G401.6 (cell line): ENCODE data around the gene ANO4.
"Not testable (repeated sequence)": the region's sequence is repeated elsewhere in the genome, so short reads cannot be mapped to it uniquely, and the experiment has no call there.

ENCODE experiments used
- FAIRE-seq: peaks from 2 replicates; lab custom pipeline; 2012; peaks lifted over from hg19 to GRCh38; lab: Jason Lieb, UNC

ANO4 gene

DNA sequence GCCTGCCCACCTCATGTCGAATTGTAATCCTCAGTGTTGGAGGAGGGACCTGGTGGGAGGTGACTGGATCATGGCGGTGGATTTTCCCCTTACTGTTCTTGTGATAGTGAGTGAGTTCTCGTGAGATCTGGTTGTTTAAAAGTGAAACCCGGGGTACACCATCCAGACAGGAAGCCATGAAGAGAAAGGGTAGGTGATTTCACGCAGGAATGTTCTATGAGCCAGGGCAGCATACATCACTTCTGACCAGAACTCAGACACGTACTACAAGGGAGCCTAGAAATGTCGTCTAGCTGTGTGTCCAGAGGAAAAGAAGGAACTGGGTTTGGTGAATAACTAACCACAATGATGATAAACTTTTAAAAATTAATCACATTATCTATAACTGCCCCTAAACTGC is 80.6 kb downstream of the ANO4 start:
- no peak for FAIRE-seq

DNA sequence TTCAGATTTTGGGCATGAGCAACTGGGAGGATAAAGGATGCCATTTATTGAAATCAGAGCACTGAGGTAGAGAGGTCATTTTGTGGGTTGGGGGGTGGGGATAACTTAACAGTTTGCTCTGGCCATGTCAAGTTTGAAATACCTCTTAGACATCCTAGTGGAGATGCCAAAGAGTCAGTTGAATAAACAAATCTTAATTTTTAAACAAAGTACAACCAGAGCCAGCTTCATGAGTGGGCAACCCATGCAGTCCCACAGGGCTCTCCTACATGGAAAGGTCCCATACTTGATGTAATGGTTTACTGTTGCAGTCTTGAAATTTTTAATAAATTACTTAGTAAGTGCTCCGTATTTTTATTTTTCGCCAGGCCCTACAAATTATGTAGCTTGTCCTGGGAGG is 81.2 kb downstream of the ANO4 start:
- no peak for FAIRE-seq

GRCh38 chr12:100877776-100878175 is 83.2 kb downstream of the ANO4 start:
- FAIRE-seq: no peak

- FAIRE-seq: no peak
These were observed 100.6 kb downstream of the ANO4 start for GRCh38 chr12:100895192-100895591.

GRCh38 chr12:100896192-100896591 is 101.6 kb downstream of the ANO4 start:
- FAIRE-seq: no peak

DNA sequence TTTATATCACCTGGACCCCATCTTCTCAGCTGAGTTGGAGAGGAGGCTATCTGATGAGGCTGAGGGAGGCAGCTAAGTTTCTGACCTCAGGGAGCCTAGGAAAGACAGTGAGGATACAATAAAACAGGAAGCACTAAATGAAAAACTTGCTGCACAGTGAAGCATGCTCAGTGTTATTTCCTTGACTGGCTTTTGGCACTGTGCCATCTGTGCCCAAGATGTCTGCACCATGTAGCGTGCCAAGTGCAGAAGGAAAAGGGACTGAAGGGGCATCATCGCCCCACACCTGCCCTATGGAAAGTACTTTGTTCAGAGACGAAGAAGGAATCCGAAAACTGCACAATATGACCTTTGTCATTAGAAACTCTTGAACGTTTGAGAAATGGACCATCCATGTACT is 102.7 kb downstream of the ANO4 start:
- FAIRE-seq: no peak

DNA sequence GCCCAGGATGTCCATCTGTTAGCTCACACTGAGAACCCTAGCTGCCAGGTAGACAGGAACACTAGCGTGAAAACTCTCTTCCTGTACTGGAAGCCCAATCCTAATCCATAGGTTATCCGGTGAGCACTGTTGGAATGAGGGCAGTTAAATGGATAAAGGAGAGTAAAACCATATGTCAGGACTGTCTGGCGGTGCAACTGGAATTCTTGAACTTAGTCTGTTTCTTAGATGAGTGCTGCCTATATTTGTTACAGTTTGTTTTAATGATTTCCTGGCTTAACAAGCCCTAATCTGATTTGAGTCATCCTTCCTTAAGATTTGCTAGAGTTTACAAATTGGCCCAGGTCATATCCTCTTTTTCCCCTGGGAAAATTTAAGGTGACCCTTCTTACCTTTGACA is 104.7 kb downstream of the ANO4 start:
- no peak for FAIRE-seq

GRCh38 chr12:100900808-100901207 is 106.2 kb downstream of the ANO4 start:
- no peak for FAIRE-seq

- FAIRE-seq: no peak
These were observed 106.7 kb downstream of the ANO4 start for GRCh38 chr12:100901266-100901665.

DNA sequence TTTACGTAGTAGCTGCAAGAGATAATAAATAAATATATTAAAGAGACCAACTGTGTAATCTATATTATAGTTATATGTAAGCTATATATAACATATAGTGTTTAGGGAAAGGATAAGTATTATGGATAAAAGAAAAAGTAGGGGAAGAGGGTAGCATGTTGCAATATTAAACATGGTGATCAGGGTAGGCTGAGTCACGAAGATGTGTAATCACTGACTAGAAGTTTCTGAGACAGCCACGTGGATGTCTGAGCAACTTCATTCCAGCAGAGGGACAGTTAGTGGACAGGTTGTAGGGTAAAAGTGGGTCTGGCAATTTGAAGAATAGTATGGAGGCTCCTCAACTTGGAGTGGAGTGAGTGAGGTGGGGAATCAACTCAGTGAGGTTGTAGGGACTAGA is 109.7 kb downstream of the ANO4 start:
- FAIRE-seq: no peak

GRCh38 chr12:100908501-100908900 is 113.9 kb downstream of the ANO4 start:
- no peak for FAIRE-seq

DNA sequence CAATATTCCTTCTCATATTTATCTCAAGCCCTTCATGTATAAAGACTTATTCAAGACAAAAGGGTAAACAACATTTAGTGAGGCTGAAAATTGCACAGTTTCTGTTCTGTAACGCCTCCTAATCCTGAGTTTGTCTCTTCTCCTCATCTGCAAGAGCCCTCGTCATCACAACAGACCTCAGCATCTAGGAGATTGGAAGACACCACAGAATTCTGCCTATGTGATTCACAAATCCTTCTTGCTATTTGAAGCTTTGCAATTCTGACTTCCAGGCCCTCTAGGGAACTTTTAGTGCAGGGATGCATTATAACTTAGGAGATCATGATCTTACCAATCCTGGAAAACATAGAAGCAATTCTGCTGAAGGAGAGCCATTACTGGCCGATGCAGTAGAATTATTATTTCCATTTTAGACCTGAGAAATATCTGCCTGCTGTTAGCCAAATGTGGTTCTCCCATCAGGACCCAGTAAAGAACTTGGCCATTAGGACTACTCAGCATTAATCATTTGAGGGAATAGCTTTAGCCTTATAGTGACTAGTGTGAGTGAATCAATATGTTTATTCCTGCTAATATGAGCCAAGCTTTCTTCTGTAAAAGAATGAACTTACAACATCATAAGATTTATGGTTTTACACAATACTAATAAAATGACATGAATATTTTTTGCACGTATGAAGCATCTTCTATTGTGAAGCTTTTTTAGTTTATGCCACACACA is 119.5 kb downstream of the ANO4 start:
- FAIRE-seq: no peak

- peak; percentile 3 for FAIRE-seq
These were observed 124.5 kb downstream of the ANO4 start for GRCh38 chr12:100919116-100919515.

- FAIRE-seq: no peak
These were observed 125.9 kb downstream of the ANO4 start for GRCh38 chr12:100920493-100920892.

GRCh38 chr12:100926669-100927248 is 132.2 kb downstream of the ANO4 start:
- no peak for FAIRE-seq

DNA sequence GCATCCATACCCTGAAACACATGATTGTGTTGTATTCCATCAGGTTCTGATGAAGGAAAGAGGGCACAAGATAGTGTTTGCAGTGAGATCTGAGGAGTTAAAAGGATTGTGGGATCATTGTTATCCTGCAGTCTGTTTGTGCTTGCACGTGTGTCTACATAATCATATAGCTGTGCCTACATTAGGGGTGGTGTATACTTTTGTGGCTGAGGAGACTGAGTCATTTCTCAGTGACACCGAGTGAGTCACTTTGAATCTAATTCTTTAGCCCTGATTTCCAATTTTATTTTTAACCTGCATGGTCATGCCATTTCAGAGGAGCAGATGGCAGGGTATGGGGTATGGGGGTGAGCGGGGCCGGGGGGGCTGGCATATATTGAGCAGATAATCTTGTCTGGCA is 133.2 kb downstream of the ANO4 start:
- FAIRE-seq: no peak

GRCh38 chr12:100932571-100932970 is 138.0 kb downstream of the ANO4 start:
- FAIRE-seq: no peak

GRCh38 chr12:100933531-100933930 is 139.0 kb downstream of the ANO4 start:
- not testable (repeated sequence) for FAIRE-seq

DNA sequence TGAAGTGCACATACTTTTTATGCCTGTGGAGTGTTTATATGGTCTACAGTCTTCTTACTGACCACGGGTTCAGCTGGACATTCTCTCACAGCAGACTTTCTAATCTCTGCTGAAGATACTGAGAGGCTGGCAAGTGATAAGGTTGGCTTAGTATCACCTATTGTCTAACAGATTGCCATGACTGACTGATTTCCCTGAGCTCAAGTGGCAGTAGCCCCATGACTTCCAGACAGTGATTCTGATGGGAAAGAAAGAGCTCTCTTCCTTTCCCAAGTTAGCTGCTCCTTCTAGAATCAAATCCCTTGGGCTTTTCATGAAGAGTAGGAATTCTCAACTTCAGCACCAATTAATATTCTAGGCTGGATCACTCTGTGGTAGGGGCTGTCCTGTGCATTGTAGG is 141.4 kb downstream of the ANO4 start:
- FAIRE-seq: no peak

DNA sequence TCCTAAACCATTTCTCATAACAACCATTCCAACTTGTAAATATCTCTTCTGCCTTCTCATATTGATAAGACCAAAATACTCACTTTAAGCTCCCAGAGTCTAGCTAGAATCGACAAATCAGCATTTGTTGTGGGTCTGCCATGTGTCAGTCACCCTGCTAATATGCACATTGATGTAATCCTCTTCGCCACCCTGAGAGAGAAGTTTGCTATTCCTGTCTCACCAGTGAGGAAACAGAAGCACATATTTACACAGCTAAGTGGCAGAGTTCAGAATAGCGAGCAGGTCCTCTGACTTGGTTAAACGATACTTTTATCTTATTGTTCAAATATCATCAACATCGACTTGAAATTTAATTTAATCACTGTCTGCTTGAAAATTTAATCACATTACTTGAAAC is 142.1 kb downstream of the ANO4 start:
- FAIRE-seq: no peak

DNA sequence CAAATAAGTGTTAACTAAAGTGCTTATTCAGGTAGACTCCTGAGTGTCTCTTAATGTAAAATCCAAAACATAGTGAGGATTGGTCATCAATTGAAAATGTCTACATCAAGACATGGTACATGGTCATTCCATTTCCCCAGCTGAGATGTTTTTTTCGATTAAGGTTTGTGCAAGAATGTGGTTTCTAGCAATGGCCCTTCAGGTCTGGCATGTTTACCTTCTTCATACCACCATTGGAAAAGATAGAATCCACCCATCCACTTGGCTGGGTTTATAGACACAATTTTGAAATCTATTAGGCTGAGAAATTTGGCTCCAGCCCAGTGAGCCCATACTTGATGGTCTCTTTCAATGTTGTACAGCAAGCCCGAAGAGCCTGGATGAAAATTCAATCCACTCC is 145.9 kb downstream of the ANO4 start:
- no peak for FAIRE-seq

- no peak for FAIRE-seq
These were observed 148.6 kb downstream of the ANO4 start for GRCh38 chr12:100942984-100943749.

DNA sequence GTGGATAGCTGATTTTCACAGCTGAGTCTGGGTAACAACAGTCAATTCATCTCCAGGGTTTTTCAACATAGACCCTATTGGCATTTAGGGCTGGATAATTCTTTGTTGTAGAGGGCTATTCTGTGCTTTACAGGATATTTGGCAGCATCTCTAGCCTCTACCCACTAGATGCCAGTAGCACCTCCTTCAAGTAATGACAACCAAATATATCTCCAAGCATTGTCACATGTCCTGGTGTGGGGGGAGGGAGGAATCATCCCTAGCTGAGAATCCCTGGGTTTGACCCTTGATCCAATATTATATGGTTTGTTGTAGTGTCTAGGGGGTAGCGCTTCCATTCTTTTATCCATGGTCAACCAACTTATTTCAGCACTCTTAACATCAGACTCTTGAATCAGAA is 157.2 kb downstream of the ANO4 start:
- no peak for FAIRE-seq

- FAIRE-seq: no peak
These were observed 158.6 kb downstream of the ANO4 start for GRCh38 chr12:100953217-100953616.
